Embryonic facial prominence (tissue), 1 donor: Measurements from ENCODE around the gene LYL1.
"Not testable (repeated sequence)": the region's sequence is repeated elsewhere in the genome, so short reads cannot be mapped to it uniquely, and the experiment has no call there.

Experiments used
- DNase-seq: peaks from one replicate; pipeline ENCODE4 v3.0.0-alpha.2; 2016; ENCODE audit errors: extremely low spot score

The LYL1 gene

DNA sequence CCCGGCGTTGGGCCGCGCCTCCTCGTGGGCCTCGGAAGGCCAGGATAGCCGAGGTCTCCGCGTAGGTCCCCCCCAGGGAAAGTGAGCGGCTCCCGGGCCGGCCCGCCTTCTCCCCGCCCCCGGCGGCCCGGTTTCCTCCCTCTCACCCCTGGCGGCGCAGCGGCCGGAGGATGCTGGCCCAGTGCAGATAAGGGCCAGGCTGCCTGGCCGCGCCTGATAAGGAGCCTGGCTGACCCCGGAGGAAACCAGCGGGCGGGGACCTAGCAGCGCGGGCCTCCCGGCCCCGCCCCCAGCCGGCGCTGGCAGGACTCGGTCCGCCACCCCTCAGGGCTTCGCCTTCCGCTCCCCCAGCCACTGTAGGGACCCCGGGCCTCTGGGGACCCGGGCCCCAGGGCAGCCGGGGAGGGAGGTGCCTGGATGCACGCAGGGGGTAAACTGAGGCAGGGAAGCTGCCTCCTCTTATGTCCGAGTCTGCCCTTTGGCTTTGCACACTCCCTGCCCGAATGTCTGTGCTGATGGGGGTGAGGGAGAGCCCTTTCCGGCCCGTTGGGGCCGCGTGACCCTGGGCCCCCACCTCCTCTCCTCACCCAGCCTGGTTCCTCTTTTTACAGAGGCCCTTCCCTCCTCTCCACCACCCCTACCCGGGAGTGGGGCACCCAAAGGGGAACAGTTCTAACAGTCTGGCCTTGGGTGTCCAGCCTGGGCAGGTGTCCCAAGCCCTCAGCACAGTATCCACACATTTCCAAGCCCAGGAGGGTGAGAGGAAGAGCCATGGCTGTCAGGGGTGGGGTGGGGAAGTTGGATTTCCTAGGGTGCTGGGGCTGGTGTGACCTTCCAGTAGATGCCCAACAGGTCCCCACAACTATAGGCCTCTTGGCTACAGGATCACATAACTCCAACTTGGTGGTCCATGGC lies at the start of gene LYL1:
LYL1 (minus strand) TSS at position 193 of the 915 bp plus-strand sequence. CDS start 1,687 bp downstream, outside the sequence.
- no peak for DNase-seq

DNA sequence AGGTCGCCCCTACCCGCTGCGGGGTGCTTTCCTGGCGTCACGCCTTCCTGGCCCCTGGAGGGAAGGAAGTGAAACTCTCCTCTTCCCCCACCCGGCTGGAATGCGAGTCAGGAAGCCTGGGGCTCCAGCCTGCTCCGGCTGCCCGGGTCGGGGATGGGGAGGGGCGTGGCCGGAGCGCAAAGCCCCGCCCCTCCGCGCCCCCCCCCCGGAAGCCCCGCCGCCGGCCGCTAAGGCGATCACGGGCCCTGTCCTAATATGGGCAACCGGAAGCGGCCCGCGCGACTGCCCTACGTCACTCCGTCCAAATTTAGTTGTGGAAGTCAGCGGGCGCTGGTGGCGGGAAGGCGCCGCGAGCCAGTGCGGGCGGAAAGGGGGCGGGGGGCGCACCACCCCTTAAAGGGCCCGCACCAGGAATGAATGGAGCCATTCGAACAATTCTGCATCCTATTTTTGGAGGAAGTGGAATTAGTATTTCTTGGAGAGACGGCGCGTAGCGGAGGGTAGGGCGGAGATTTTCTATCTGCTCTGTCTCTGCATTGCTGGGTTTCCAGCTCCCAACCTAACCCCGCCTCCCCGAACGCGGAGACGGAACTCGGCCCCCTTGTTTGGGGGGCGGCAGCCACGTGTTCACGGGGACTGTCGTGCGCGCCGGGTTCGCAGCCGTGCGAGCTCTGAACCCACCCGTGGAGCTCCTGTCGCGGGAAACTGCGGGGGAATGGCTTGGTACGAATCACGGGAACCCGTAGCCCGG lies 49.1 kb upstream of the LYL1 start:
- peak; percentile 98 for DNase-seq

DNA sequence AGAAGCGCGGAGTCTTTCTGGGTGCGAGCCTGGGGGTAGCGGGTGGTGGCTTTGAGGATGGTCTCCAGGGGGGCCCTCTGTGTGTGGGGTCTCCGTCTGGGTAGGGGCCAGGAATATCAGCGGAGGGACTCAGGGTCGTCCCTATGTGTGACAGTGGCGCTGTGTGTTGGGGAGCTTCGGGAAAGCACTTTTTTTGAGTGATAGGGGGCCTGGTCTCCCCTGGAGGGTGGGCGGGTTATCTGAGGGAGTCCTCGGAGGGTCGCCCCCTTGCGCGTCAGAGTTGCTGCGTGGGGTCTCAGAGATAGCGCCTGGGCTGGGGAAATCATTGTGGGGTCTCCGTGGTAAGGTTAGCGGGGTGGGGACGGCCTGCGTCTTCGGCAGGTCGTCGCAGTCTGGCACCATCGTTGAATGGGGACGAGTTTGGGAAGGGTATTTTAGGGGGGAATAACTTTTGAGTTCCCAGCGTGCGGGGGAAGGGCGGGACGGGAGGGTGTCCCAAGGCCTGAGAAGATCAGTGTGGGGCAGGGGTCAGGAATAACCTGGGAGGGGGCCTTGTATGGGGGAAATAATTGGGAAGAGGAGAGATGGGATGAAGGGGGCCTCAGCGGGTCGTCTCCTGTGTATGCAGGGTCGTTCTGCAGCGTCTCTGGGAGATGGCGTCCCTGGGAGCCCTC lies 48.4 kb upstream of the LYL1 start:
- DNase-seq: no peak

DNA sequence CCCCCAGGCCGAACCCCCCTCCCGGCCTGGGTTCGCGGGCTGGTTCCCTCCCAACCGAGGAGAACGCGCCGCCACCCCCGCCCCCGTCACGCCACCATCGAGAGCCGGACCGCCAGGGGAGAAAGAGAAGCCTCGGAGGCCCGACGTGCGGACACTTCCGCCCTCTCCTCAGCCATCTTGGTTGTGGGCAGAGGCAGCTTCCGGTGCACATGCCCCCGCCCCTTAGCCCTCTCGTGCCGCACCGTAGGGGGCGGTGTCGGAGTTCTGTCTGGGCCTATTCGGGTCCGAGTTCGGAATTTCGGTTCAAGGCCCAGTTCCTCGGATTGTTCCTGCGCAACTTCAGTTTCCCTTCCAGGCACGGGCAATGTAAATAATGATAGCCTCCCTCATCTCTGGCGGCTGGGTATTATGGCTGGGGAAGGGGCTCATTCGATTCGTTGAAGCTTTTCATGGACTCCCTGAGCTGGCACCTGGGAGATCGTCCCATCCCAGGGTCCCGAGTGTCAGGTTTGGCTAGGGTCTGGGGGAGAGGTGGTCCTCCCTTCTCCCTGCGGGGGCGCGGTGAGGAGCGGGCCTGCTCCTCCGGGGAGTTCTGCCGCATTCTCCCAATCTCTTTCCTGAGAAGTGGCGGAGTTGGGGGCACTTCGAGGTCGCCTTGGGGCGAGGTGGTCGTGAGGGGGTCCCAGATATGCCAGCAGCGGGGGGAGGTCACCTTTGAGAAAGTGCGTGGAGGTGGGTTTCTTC lies 47.7 kb upstream of the LYL1 start, which contains the start of the genes IER2 and STX10:
IER2 (plus strand) TSS at position 225 of the 744 bp plus-strand sequence. CDS start 2,776 bp downstream, outside the sequence.
STX10 (minus strand) TSS at position 189 of the 744 bp plus-strand sequence. CDS start 202 bp downstream, outside the sequence.
- DNase-seq: peak; percentile 91

DNA sequence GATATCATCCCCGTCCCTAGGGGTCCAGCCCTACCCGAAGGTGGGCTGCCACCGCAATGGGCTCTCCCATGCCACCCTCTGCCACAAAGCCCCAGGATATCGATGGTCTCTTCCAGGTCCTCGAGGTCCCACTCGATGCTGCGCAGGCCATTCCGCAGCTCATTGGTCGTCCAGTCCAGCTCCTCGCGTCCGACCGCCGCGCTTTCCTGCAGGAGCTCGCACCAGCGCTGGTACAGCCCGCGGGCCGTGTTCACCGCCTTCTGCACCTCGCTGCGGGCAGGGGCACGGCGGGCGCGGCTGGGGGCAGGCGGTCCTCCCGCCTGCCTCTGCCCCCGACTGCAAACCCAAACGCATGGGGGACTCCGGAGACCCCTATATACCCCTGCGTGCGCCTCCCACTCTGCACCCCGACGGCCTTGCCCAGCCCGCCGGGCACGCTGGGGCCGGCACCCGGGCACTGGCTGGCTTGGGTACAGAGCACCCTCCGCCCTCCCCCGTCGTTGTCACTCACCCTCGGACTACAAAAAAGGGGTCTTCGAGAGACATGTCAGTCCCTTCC lies 47.0 kb upstream of the LYL1 start:
- DNase-seq: no peak

DNA sequence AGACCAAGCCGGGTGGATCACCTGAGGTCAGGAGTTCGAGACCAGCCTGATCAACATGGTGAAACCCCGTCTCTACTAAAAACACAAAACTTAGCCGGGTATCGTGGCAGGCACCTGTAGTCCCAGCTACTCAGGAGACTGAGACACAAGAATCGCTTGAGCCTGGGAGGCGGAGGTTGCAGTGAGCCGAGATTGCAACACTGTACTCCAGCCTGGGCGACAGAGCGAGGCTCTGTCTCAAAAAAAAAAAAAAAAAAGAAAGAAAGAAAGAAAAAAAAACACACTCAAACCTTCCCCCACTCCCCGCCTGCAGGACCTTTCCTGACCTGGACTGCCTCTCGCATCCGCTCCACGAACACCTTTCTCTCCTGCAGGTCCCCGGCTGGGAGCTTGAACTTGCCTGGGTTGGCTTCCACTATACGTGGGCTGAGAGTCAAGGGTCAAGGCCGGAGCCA lies 46.5 kb upstream of the LYL1 start:
- not testable (repeated sequence) for DNase-seq

GRCh38 chr19:13146763-13147563 lies 44.3 kb upstream of the LYL1 start:
- DNase-seq: no peak

GRCh38 chr19:13139633-13140311 lies 37.1 kb upstream of the LYL1 start:
- no peak for DNase-seq

DNA sequence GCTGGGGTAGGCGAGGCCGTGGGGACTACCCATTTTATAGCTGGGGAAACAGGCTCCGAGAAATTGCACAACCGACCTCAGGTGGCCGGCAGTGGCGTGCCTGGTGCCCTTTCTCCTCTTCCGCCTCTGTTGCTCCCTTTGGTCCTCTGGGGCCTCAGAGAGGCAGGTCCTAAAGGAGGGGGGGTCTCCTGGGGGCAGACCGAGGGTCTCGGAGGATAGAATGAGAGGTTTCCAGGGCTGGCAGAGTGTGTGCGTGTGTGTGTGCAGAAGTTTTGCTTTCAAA lies 36.2 kb upstream of the LYL1 start:
- no peak for DNase-seq

GRCh38 chr19:13138171-13138915 lies 35.7 kb upstream of the LYL1 start:
- no peak for DNase-seq

GRCh38 chr19:13137290-13137794 lies 34.7 kb upstream of the LYL1 start:
- no peak for DNase-seq

GRCh38 chr19:13135068-13136062 lies 32.7 kb upstream of the LYL1 start:
- no peak for DNase-seq

- no peak for DNase-seq
Observed at GRCh38 chr19:13134626-13135025, 32.0 kb upstream of the LYL1 start.

GRCh38 chr19:13133241-13133870 lies 30.7 kb upstream of the LYL1 start:
- DNase-seq: no peak

DNA sequence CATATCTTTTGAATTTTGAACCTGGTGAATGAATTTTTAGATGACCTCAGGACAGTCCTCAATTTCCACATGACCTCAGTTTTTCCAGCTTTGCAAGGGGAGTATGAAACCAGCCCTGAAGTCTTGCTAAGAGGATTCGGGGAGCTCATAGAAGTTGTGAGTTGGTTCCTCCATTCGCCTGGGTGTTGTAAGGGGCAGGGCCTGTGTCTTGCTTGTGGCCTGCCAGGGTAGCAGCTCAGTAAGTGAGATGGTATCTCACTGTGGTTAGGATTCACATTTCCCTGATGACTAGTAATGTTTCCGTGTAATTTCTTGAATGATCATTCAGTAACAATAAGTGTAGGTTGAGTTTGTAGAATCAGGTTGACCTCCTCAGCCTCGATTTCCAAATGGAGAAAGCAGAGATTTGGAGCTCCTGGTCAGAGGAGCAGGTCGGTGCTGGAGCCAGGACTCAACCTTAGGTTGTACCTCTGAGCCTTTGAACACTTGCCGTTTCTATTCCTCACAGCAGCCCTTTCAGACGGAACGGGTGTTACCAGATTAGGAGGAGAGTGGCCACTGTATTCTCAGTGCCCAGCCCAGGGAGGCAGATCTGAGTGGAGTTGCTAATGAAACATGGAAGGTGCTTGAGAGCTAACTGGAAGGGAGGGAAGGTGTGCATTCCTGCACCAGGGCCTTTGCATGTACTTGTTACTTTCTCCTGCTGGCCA lies 30.0 kb upstream of the LYL1 start:
- DNase-seq: no peak

DNA sequence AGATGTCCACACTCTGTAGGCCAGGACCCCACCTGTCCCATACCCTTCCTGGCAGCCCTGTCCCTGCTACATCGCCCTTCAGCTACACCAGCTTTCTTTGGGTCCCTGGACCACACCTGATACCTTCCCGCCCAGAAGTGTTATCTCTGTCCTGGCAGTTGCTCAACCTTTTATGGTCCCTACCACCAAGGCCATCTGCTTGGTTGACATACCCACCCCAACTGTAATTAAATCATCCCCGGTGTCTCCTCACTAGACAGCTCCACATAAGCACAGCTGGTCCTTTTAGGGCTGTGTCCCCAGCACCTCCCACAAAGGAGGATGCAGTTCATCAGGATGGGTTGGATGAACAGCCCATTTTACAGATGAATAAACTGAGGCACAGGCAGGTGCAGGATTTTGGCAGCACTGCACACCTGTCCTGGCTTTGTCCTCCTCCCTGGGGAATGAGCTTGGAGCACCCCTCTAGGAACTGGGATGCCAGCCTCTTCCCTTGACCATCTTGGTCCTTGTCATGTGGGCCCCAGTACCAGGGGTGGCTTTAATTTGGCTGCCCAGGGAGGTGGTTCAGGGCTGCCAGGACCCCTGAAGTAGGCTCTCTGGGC lies 28.3 kb upstream of the LYL1 start:
- no peak for DNase-seq
